Neural progenitor cell (in vitro differentiated cells): ENCODE results near the gene RXRA.

Source experiments
- EZH2phosphoT487 ChIP-seq: fragments of 200-600 bp; sonication (generic); IDR thresholded peaks from 2 replicates; pipeline ENCODE4 v1.6.1; 2017; ENCODE audit warnings: antibody characterized with exemption
- TF ChIP-seq, protein P1 (sequence below): fragments of 200-600 bp; sonication (generic); IDR thresholded peaks from 2 replicates; pipeline ENCODE4 v1.5.1; 2017; ENCODE audit warnings: antibody characterized with exemption, mild to moderate bottlenecking

- TF ChIP-seq, protein P1, sequence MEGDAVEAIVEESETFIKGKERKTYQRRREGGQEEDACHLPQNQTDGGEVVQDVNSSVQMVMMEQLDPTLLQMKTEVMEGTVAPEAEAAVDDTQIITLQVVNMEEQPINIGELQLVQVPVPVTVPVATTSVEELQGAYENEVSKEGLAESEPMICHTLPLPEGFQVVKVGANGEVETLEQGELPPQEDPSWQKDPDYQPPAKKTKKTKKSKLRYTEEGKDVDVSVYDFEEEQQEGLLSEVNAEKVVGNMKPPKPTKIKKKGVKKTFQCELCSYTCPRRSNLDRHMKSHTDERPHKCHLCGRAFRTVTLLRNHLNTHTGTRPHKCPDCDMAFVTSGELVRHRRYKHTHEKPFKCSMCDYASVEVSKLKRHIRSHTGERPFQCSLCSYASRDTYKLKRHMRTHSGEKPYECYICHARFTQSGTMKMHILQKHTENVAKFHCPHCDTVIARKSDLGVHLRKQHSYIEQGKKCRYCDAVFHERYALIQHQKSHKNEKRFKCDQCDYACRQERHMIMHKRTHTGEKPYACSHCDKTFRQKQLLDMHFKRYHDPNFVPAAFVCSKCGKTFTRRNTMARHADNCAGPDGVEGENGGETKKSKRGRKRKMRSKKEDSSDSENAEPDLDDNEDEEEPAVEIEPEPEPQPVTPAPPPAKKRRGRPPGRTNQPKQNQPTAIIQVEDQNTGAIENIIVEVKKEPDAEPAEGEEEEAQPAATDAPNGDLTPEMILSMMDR = no peak
- no peak for TF ChIP-seq EZH2phosphoT487
Measured at GRCh38 chr9:134410835-134411217, 84.6 kb downstream of the RXRA start.
